Psoas muscle (tissue), 8 donors: ENCODE measurements around the gene USP33. TPM values are rescaled to one million over a fixed set of nuclear protein-coding genes. Genes with fewer than 3 reads are reported as not detected.
"Not testable (repeated sequence)": the region's sequence is repeated elsewhere in the genome, so short reads cannot be mapped to it uniquely, and the experiment has no call there.

Experiments used
- ATAC-seq, 4 donors: fragments of 200-7000 bp; cut with Tn5 transposase; one replicate each; pipeline ENCODE4 v1.9.1; 2020; ENCODE audit warnings: moderate library complexity in 3 of 4, mild to moderate bottlenecking in 2 of 4
- DNase-seq, 2 donors: peaks; one replicate each; pipeline ENCODE4 v3.0.0-alpha.2; 2020
- H3K27ac ChIP-seq: fragments of 200-600 bp; one replicate; pipeline ENCODE4 v1.8.0; 2022
- H3K27me3 ChIP-seq, 3 donors: fragments of 200-600 bp in 1 of 3; one replicate each; pipeline versions ENCODE4 v1.6.1 to v1.8.0; 2013 to 2022; ENCODE audit warnings: low read length in 2 of 3, mild to moderate bottlenecking in 2 of 3, moderate library complexity in 1 of 3; ENCODE audit not compliant: insufficient read depth in 3 of 3
- H3K36me3 ChIP-seq, 2 donors: fragments of 200-600 bp in 1 of 2; one replicate each; pipeline versions ENCODE4 v1.6.1 to v1.8.0; 2013 to 2022; ENCODE audit warnings: low read depth in 1 of 2, mild to moderate bottlenecking in 1 of 2, moderate library complexity in 1 of 2; ENCODE audit not compliant: insufficient read depth in 1 of 2
- H3K4me1 ChIP-seq: fragments of 200-600 bp; one replicate; pipeline ENCODE4 v1.8.0; 2022
- H3K4me3 ChIP-seq: fragments of 200-600 bp; one replicate; pipeline ENCODE4 v1.8.0; 2022; ENCODE audit warnings: mild to moderate bottlenecking
- H3K9me3 ChIP-seq: fragments of 200-600 bp; one replicate; pipeline ENCODE4 v1.8.0; 2022
- WGBS, 3 donors: extraction: QIAGEN DNeasy Blood & Tissue Kit; methylation state at CpG; one replicate each; pipeline versions ENCODE4 v1.1.6 to v1.1.7; 2013; 5-methylcytosine and 5-hydroxymethylcytosine counted together
- intact Hi-C, 2 donors: fragments of 100-400 bp; cut with DNase I; formaldehyde crosslinking; loops; one replicate each; pipeline versions ENCODE4 v1.11.0 to v1.14.2; 2022
- polyA plus RNA-seq, 3 donors: library from polyadenylated mRNA; stranded (reverse); fragments of 200-250 nt; gene quantifications; one replicate each; pipeline ENCODE4 v1.2.3, GENCODE V29; 2013
- total RNA-seq, 4 donors: library from RNA; stranded (reverse); fragmentation: NEBNext Ultra II Directional in 2 of 4; extraction: Animal tissue kit (Norgen Biotek cat#: 25700) in 2 of 4; gene quantifications; one replicate each; pipeline versions ENCODE4 v1.2.1 to v1.2.4, GENCODE V29; 2021 to 2023
- TF ChIP-seq, protein P1 (sequence below): fragments of 200-600 bp; IDR thresholded peaks from one replicate; pipeline ENCODE4 v1.8.0; 2022; ENCODE audit warnings: antibody characterized with exemption
- donor health status: healthy with polysubstance abuse.
- donor health status: DM: no; HTN: no; CAD: no; lungs with moderate emphysema.
- donor health status: Bipolar disorder and iron deficiency.
- donor health status: healthy.
- donor health status: DM: yes; HTN: yes; CAD: no.
- donor health status: DM: no; HTN: no; CAD: no.
- donor health status: DM: no; HTN: no; CAD: no.
- donor health status: DM: yes; HTN: yes; CAD: no.

Gene USP33
- total and polyA plus RNA-seq, 7 donors = 13.4 to 37.5 (median 22.9) TPM

DNA sequence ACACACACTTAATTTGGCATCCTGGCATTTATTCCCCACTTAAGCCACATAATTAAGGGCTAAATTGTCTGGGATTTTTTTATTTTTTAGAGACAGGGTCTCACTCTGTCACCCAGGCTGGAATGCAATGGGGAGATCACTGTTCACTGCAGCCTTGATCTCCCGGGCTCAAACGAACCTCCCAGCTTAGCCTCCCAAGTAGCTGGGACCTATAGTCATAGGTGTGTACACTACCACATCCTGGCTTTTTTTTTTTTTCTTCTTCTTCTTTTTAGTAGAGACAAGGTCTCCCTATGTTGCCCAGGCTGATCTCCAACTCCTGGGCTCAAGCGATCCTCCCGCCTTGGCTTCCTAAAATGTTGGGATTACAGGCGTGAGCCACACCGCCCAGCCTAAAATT lies 101.4 kb downstream of the USP33 start:
- no peak overlapping the region for H3K27ac ChIP-seq
- no peaks in the 10 kb centered on the region for H3K27me3 ChIP-seq
- TF ChIP-seq, protein P1, sequence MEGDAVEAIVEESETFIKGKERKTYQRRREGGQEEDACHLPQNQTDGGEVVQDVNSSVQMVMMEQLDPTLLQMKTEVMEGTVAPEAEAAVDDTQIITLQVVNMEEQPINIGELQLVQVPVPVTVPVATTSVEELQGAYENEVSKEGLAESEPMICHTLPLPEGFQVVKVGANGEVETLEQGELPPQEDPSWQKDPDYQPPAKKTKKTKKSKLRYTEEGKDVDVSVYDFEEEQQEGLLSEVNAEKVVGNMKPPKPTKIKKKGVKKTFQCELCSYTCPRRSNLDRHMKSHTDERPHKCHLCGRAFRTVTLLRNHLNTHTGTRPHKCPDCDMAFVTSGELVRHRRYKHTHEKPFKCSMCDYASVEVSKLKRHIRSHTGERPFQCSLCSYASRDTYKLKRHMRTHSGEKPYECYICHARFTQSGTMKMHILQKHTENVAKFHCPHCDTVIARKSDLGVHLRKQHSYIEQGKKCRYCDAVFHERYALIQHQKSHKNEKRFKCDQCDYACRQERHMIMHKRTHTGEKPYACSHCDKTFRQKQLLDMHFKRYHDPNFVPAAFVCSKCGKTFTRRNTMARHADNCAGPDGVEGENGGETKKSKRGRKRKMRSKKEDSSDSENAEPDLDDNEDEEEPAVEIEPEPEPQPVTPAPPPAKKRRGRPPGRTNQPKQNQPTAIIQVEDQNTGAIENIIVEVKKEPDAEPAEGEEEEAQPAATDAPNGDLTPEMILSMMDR = no peak
- 92 to 96% (median 94%) methylated on average over 6 of the region's 6 CpGs for WGBS, 3 donors
- DNase-seq (no peak), ATAC-seq (no peak)
- no peak overlapping the region for H3K4me3 ChIP-seq
- H3K36me3 ChIP-seq = no peaks in the 10 kb centered on the region
- H3K9me3 ChIP-seq = no peaks in the 10 kb centered on the region
- H3K4me1 ChIP-seq = no peaks in the 10 kb centered on the region
- intact Hi-C loops = no loop called here

DNA sequence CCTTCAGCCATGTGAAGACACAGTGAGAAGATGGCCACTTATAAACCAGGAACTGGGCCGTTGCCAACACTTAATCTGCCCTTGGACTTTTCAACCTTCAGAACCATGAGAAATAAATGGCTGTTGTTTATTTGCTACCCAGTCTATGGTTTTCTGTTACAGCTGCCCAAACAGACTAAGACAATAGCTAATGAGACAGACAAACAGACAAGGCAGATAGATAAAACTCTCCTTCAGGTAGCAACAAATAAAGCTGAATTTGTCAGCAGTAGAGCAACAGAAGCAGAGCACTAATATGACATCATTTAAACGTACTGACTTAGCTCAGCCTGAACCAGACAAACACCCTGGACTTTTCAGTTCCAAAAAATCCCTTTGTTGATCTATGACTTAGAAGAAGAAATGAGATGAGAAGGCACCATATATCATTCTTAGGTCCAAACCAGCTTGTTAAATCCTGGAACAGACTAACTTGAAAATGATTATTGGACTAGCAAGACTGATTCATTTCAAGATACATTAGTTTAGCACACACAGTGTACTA lies 104.1 kb downstream of the USP33 start:
- intact Hi-C loops = no loop called here
- H3K27ac ChIP-seq = no peak overlapping the region
- ATAC-seq = no peak
- H3K4me3 ChIP-seq = no peak overlapping the region
- H3K4me1 ChIP-seq = peaks cover 10% of the 10 kb centered on the region
- peaks cover 7% of the 10 kb centered on the region for H3K9me3 ChIP-seq
- no peaks in the 10 kb centered on the region for H3K27me3 ChIP-seq
- no peak for DNase-seq
- TF ChIP-seq, protein P1 = no peak
- H3K36me3 ChIP-seq = no peaks in the 10 kb centered on the region
- 51 to 55% (median 54%) methylated on average over 2 of the region's 2 CpGs for WGBS, 3 donors

DNA sequence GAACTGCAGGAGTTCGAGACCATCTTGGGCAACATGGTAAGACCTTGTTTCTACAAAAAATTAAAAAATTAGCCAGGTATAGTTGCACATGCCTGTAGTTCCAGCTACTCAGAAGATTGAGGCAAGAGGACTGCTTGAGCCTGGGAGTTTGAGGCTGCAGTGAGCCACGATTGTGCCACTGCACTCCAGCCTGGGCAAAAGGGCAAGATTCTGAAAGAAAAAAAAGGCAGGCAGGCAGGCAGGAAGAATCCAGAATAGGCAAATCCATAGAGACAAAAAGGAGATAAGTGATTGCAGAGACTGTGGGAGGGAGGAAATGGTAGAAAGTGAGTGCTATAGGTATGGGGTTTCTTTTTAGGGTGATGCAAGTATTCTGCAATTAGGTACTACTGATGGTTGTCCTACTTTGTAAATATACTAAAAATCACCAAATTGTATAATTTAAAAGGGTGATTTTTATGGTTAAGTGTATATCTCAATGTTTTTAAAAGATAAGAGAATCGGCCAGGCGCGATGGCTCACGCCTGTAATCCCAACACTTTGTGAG lies 106.6 kb downstream of the USP33 start:
- peaks cover 10% of the 10 kb centered on the region for H3K4me1 ChIP-seq
- DNase-seq = no peak
- ATAC-seq = peak in 1 of 4 donors; percentile 27
- WGBS, 3 donors = 89 to 96% (median 90%) methylated on average over 6 of the region's 6 CpGs
- intact Hi-C loops = no loop called here
- H3K4me3 ChIP-seq = no peak overlapping the region
- no peak overlapping the region for H3K27ac ChIP-seq
- TF ChIP-seq, protein P1 = no peak
- H3K36me3 ChIP-seq = no peaks in the 10 kb centered on the region
- peaks cover 19% of the 10 kb centered on the region for H3K9me3 ChIP-seq
- no peaks in the 10 kb centered on the region for H3K27me3 ChIP-seq

DNA sequence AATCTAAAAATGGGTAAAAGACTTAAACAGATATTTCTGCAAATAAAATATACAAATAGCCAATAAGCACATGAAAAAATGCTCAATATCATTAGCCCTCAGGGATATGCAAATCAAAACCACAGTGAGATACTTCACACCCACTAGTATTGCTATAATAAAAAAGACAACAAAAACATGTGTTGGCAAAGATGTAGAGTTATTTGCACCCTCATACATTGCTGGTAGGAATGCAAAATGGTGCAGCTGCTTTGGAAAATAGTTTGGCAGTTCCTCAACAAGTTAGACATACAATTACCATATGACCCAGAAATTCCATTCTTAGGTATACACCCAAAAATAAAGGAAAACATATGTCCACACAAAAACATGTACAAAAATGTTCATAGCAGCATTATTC lies 107.4 kb downstream of the USP33 start:
- ATAC-seq (no peak), DNase-seq (no peak)
- Histone ChIP-seq H3K4me1 (peaks cover 10% of the 10 kb centered on the region), H3K36me3 (no peaks in the 10 kb centered on the region), H3K4me3 (no peak overlapping the region), H3K27ac (no peak overlapping the region), H3K27me3 (no peaks in the 10 kb centered on the region), H3K9me3 (peaks cover 19% of the 10 kb centered on the region)
- intact Hi-C loops = no loop called here
- TF ChIP-seq, protein P1 = no peak

DNA sequence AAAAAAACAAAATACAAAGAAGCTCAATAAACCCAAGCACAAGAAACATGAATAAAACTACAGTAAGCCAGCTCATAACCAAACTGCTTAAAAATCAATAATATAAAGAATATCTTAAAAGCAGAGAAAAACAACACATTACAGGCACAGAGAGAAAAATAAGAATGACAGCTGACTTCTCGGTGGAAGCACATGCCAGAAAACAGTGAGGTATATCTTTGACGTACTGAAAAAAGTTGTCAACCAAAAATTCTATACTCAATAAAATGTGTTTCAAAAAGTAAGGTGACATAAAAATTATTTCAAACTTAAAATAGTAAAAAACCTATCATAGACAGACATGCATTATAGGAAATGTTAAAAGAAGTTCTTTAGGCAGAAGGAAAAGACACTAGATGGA lies 110.5 kb downstream of the USP33 start:
- ATAC-seq (no peak), DNase-seq (no peak)
- intact Hi-C loops = no loop called here
- H3K4me1 ChIP-seq = peaks cover 10% of the 10 kb centered on the region
- 95 to 99% (median 99%) methylated on average over 2 of the region's 2 CpGs for WGBS, 3 donors
- H3K4me3 ChIP-seq = no peak overlapping the region
- H3K27me3 ChIP-seq = no peaks in the 10 kb centered on the region
- peaks cover 0 to 11% of the 10 kb centered on the region in 2 donors for H3K36me3 ChIP-seq
- peaks cover 19% of the 10 kb centered on the region for H3K9me3 ChIP-seq
- TF ChIP-seq, protein P1 = no peak
- H3K27ac ChIP-seq = no peak overlapping the region

DNA sequence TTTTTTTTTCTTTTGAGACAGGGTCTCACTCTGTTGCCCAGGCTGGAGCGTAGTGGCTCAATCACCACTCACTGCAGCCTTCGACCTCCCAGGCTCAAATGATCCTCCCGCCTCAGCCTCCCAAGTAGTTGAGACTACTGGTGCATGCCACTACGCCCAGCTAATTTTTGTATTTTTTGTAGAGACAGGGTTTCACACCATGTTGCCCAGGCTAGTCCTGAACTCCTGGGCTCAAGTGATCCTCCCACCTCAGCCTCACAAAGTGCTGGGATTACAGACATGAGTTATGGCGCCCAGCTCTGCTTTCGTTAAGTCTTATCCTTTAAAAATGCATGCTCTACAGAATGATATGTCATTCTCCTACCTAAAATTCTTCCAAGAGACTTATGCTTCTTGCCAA lies 113.4 kb downstream of the USP33 start:
- DNase-seq, H3K27me3 ChIP-seq, intact Hi-C loops, ATAC-seq, H3K27ac ChIP-seq, H3K4me1 ChIP-seq, H3K4me3 ChIP-seq: not testable (repeated sequence)
- H3K9me3 ChIP-seq = peaks cover 19% of the 10 kb centered on the region
- 96 to 98% (median 97%) methylated on average over 6 of the region's 6 CpGs for whole genome bisulfite sequencing, 3 donors
- H3K36me3 ChIP-seq = peaks cover 0 to 11% of the 10 kb centered on the region in 2 donors
